ENCODE results near the gene USF2. TPM values are rescaled to one million over a fixed set of nuclear protein-coding genes. Genes with fewer than 3 reads are reported as not detected.
A peak's percentile ranks its signal among the peaks of the same experiment; 100 is the strongest.
"Not testable (repeated sequence)": the region's sequence is repeated elsewhere in the genome, so short reads cannot be mapped to it uniquely, and the experiment has no call there.

The USF2 gene
- 100 to 1,000 TPM in 2 of 4 donors, 10 to 100 TPM in 2; 74.7 to 127 (median 109) TPM for polyA plus RNA-seq
- long read RNA-seq, donor 1, transcript USF2-206 (2 exons, 2,742 nt) = minor isoform, 7 of 75 reads
- long read RNA-seq, donor 1, transcript USF2-214 (3 exons, 848 nt) = minor isoform, 9 of 75 reads
- long read RNA-seq, donor 1, transcript USF2-201 (10 exons, 1,634 nt) = major isoform, 22 of 75 reads
- long read RNA-seq, donor 1, partial matches to known transcripts = 28 of 75 reads
- long read RNA-seq, donor 1, other reads (novel, unspliced or antisense) = 0 of 75 reads
- long read RNA-seq, donor 2, transcript USF2-201 (10 exons, 1,634 nt) = major isoform, 5 of 10 reads
- long read RNA-seq, donor 2, partial matches to known transcripts = 0 of 10 reads
- long read RNA-seq, donor 2, other reads (novel, unspliced or antisense) = 0 of 10 reads
- long read RNA-seq, donor 3, transcript USF2-206 (2 exons, 2,742 nt) = major isoform, 7 of 29 reads
- long read RNA-seq, donor 3, transcript USF2-201 (10 exons, 1,634 nt) = minor isoform, 6 of 29 reads
- long read RNA-seq, donor 3, partial matches to known transcripts = 12 of 29 reads
- long read RNA-seq, donor 3, other reads (novel, unspliced or antisense) = 0 of 29 reads
- long read RNA-seq, donor 4 = 0 reads
- long read RNA-seq, donor 5, partial matches to known transcripts = 0 of 11 reads
- long read RNA-seq, donor 5, other reads (novel, unspliced or antisense) = 0 of 11 reads
- long read RNA-seq, donor 6, transcript USF2-201 (10 exons, 1,634 nt) = major isoform, 7 of 19 reads
- long read RNA-seq, donor 6, partial matches to known transcripts = 5 of 19 reads
- long read RNA-seq, donor 6, other reads (novel, unspliced or antisense) = 0 of 19 reads
- long read RNA-seq, donor 7, transcript USF2-212 (4 exons, 446 nt) = minor isoform, 6 of 168 reads
- long read RNA-seq, donor 7, transcript USF2-201 (10 exons, 1,634 nt) = major isoform, 31 of 168 reads
- long read RNA-seq, donor 7, transcript USF2-214 (3 exons, 848 nt) = minor isoform, 7 of 168 reads
- long read RNA-seq, donor 7, transcript USF2-202 (9 exons, 1,523 nt) = minor isoform, 5 of 168 reads
- long read RNA-seq, donor 7, partial matches to known transcripts = 113 of 168 reads
- long read RNA-seq, donor 7, other reads (novel, unspliced or antisense) = 0 of 168 reads
- long read RNA-seq, donor 8, partial matches to known transcripts = 0 of 5 reads
- long read RNA-seq, donor 8, other reads (novel, unspliced or antisense) = 0 of 5 reads
- long read RNA-seq, donor 9, partial matches to known transcripts = 0 of 3 reads
- long read RNA-seq, donor 9, other reads (novel, unspliced or antisense) = 0 of 3 reads
- long read RNA-seq, donor 10, transcript USF2-212 (4 exons, 446 nt) = minor isoform, 5 of 29 reads
- long read RNA-seq, donor 10, transcript USF2-201 (10 exons, 1,634 nt) = major isoform, 8 of 29 reads
- long read RNA-seq, donor 10, partial matches to known transcripts = 5 of 29 reads
- long read RNA-seq, donor 10, other reads (novel, unspliced or antisense) = 0 of 29 reads

GRCh38 chr19:35268536-35269437 is at the start of gene USF2:
Gene USF2 (plus strand): TSS chr19:35268962. CDS start chr19:35269102, 140 bp downstream.
- Histone ChIP-seq H3K9me3 (ENCODE audit: control insufficient read depth in 2 of 2, insufficient read depth in 1 of 2, low read depth in 1 of 2, low read length in 1 of 2) (no peaks in the 10 kb centered on the region), H3K4me3 (ENCODE audit: low read depth in 1 of 3, low read length in 3 of 3) (peak within 1 kb of the TSS; percentile 80 to 94 (median 86)), H3K4me1 (ENCODE audit: control insufficient read depth in 3 of 3, insufficient read depth in 2 of 3, low read depth in 1 of 3, low read length in 2 of 3) (peaks cover 0 to 18% (median 6%) of the 10 kb centered on the region in 3 donors), H3K27me3 (ENCODE audit: control insufficient read depth in 3 of 3, insufficient read depth in 3 of 3, low read length in 3 of 3) (no peaks in the 10 kb centered on the region), H3K36me3 (ENCODE audit: control insufficient read depth in 3 of 3, insufficient read depth in 2 of 3, low read depth in 1 of 3, low read length in 3 of 3) (peaks cover 9 to 77% (median 18%) of the 10 kb centered on the region in 3 donors), H3K27ac (ENCODE audit: low read depth in 1 of 3, low read length in 2 of 3) (peak within 1 kb of the TSS; percentile 90 to 94 (median 92))
- WGBS, 3 donors = 0 to 2% (median 1%) methylated on average over 18 to 120 of the region's 126 CpGs
- FAIRE-seq = no peak
- peak; percentile 63 to 83 for DNase-seq

DNA sequence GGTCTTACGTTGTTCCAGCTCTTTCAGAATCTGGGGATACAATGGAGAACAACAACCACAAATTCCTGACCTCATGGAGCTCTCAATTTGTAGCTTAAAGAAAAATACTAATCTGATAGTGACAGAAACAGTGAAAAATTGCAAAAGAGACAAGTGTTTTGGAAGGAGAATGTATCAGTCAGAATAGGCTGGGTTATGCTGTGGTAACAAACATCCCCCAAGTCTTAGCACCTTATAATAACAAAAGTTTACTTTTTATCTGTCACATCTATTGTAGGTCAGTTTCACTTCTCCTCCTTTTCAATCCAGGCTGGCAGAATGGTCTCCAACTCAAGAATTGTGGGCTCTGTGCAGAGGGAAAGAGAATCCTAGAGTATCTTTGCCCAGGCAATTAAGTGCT is 49.8 kb upstream of the USF2 start:
- FAIRE-seq (no peak), DNase-seq (no peak)
- Histone ChIP-seq H3K27ac (ENCODE audit: low read depth in 1 of 3, low read length in 2 of 3) (no peak overlapping the region), H3K4me3 (ENCODE audit: low read depth in 1 of 3, low read length in 3 of 3) (no peak overlapping the region), H3K36me3 (ENCODE audit: control insufficient read depth in 3 of 3, insufficient read depth in 2 of 3, low read depth in 1 of 3, low read length in 3 of 3) (no peaks in the 10 kb centered on the region), H3K9me3 (ENCODE audit: control insufficient read depth in 2 of 2, insufficient read depth in 1 of 2, low read depth in 1 of 2, low read length in 1 of 2) (peaks cover 0 to 26% of the 10 kb centered on the region in 2 donors), H3K4me1 (ENCODE audit: control insufficient read depth in 3 of 3, insufficient read depth in 2 of 3, low read depth in 1 of 3, low read length in 2 of 3) (peaks cover 0 to 14% (median 2%) of the 10 kb centered on the region in 3 donors), H3K27me3 (ENCODE audit: control insufficient read depth in 3 of 3, insufficient read depth in 3 of 3, low read length in 3 of 3) (no peaks in the 10 kb centered on the region)
- WGBS, 3 donors = 75 to 96% (median 92%) methylated on average over 1 of the region's 1 CpG

- Histone ChIP-seq H3K9me3 (ENCODE audit: control insufficient read depth in 2 of 2, insufficient read depth in 1 of 2, low read depth in 1 of 2, low read length in 1 of 2) (peaks cover 0 to 26% of the 10 kb centered on the region in 2 donors), H3K4me1 (ENCODE audit: control insufficient read depth in 3 of 3, insufficient read depth in 2 of 3, low read depth in 1 of 3, low read length in 2 of 3) (peaks cover 0 to 15% (median 0%) of the 10 kb centered on the region in 3 donors), H3K27ac (ENCODE audit: low read depth in 1 of 3, low read length in 2 of 3) (peak overlapping the region in 2 of 3 donors; percentile 41 to 74), H3K4me3 (ENCODE audit: low read depth in 1 of 3, low read length in 3 of 3) (no peak overlapping the region), H3K36me3 (ENCODE audit: control insufficient read depth in 3 of 3, insufficient read depth in 2 of 3, low read depth in 1 of 3, low read length in 3 of 3) (no peaks in the 10 kb centered on the region), H3K27me3 (ENCODE audit: control insufficient read depth in 3 of 3, insufficient read depth in 3 of 3, low read length in 3 of 3) (no peaks in the 10 kb centered on the region)
- 28 to 50% (median 43%) methylated on average over 3 of the region's 3 CpGs for WGBS, 3 donors
- DNase-seq (peak; percentile 49 to 55), FAIRE-seq (no peak)
Measured at GRCh38 chr19:35220315-35220921, 48.3 kb upstream of the USF2 start.

DNA sequence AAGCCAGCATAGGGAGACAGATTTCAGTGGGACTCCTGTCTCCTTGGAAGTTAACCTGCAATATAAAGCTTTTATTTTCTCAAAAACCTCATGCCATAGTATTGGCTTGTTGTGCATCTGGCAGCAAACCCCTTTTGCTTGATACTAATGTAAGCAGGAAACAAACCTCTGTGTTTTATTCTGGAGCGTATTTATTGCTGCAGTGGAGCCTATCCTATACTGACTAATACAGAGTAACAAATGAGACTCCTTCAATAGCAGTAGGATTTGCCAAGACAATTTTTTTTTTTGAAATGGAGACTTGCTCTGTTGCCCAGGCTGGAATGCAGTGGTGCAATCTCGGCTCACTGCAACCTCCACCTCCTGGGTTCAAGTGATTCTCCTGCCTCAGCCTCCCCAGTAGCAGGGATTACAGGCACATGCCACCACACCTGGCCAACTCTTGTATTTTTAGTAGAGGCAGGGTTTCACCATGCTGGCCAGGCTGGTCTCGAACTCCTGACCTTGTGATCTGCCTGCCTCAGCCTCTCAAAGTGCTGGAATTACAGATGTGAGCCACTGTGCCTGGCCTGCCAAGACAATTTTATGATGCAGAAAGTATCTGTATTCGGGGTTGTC is 47.7 kb upstream of the USF2 start:
- 87 to 91% (median 91%) methylated on average over 4 of the region's 4 CpGs for WGBS, 3 donors
- peaks cover 0 to 26% of the 10 kb centered on the region in 2 donors for H3K9me3 ChIP-seq (ENCODE audit: control insufficient read depth in 2 of 2, insufficient read depth in 1 of 2, low read depth in 1 of 2, low read length in 1 of 2)
- H3K4me3 ChIP-seq (ENCODE audit: low read depth in 1 of 3, low read length in 3 of 3); FAIRE-seq; H3K27me3 ChIP-seq (ENCODE audit: control insufficient read depth in 3 of 3, insufficient read depth in 3 of 3, low read length in 3 of 3); DNase-seq; H3K36me3 ChIP-seq (ENCODE audit: control insufficient read depth in 3 of 3, insufficient read depth in 2 of 3, low read depth in 1 of 3, low read length in 3 of 3): not testable (repeated sequence)
- peak overlapping the region in 2 of 3 donors; percentile 41 to 74 for H3K27ac ChIP-seq (ENCODE audit: low read depth in 1 of 3, low read length in 2 of 3)
- peaks cover 0 to 19% (median 0%) of the 10 kb centered on the region in 3 donors for H3K4me1 ChIP-seq (ENCODE audit: control insufficient read depth in 3 of 3, insufficient read depth in 2 of 3, low read depth in 1 of 3, low read length in 2 of 3)

GRCh38 chr19:35222373-35223015 is 46.3 kb upstream of the USF2 start:
- no peaks in the 10 kb centered on the region for H3K36me3 ChIP-seq (ENCODE audit: control insufficient read depth in 3 of 3, insufficient read depth in 2 of 3, low read depth in 1 of 3, low read length in 3 of 3)
- FAIRE-seq = no peak
- H3K4me1 ChIP-seq (ENCODE audit: control insufficient read depth in 3 of 3, insufficient read depth in 2 of 3, low read depth in 1 of 3, low read length in 2 of 3) = peaks cover 0 to 19% (median 0%) of the 10 kb centered on the region in 3 donors
- H3K27me3 ChIP-seq (ENCODE audit: control insufficient read depth in 3 of 3, insufficient read depth in 3 of 3, low read length in 3 of 3) = no peaks in the 10 kb centered on the region
- DNase-seq = no peak
- H3K9me3 ChIP-seq (ENCODE audit: control insufficient read depth in 2 of 2, insufficient read depth in 1 of 2, low read depth in 1 of 2, low read length in 1 of 2) = peaks cover 0 to 17% of the 10 kb centered on the region in 2 donors
- no peak overlapping the region for H3K27ac ChIP-seq (ENCODE audit: low read depth in 1 of 3, low read length in 2 of 3)
- 86 to 88% (median 88%) methylated on average over 7 of the region's 7 CpGs for WGBS, 3 donors
- H3K4me3 ChIP-seq (ENCODE audit: low read depth in 1 of 3, low read length in 3 of 3) = no peak overlapping the region

DNA sequence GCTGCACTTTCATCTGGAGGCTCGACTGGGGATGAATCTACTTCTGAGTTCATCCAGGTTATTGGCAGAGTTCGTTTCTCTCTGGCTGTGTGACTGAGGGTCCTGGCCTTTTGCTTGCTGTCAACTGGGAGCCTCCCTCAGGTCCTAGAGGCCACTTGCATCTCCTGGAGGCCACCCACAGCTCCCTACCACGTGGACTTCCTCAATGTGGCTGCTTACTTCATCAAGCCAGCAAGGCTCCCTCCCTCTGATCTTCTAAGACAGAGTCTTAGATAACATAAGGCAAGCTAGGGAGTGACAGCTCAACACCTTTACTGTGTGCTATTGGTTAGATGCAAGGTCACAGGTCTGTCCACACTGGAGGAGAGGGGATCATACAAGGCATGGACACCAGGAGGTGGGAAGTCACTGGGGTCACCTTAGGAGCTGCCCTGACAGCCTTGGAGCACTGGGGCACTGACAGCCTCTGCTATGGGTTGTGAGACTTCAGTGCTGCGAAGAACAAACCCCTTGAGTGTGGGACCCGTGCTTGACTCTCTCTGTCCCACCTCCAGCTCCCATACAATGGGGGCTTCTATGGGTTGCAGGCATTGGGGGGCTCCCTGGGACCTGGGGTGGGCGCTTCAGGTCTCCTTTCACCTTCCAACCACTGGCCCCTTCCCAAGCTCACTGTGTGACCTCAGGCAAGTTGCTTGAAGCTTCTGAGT is 45.5 kb upstream of the USF2 start:
- 61 to 75% (median 62%) methylated on average over 6 of the region's 6 CpGs for WGBS, 3 donors
- FAIRE-seq (no peak), DNase-seq (no peak)
- no peaks in the 10 kb centered on the region for H3K36me3 ChIP-seq (ENCODE audit: control insufficient read depth in 3 of 3, insufficient read depth in 2 of 3, low read depth in 1 of 3, low read length in 3 of 3)
- H3K4me3 ChIP-seq (ENCODE audit: low read depth in 1 of 3, low read length in 3 of 3) = no peak overlapping the region
- peaks cover 0 to 15% of the 10 kb centered on the region in 2 donors for H3K9me3 ChIP-seq (ENCODE audit: control insufficient read depth in 2 of 2, insufficient read depth in 1 of 2, low read depth in 1 of 2, low read length in 1 of 2)
- no peak overlapping the region for H3K27ac ChIP-seq (ENCODE audit: low read depth in 1 of 3, low read length in 2 of 3)
- no peaks in the 10 kb centered on the region for H3K27me3 ChIP-seq (ENCODE audit: control insufficient read depth in 3 of 3, insufficient read depth in 3 of 3, low read length in 3 of 3)
- H3K4me1 ChIP-seq (ENCODE audit: control insufficient read depth in 3 of 3, insufficient read depth in 2 of 3, low read depth in 1 of 3, low read length in 2 of 3) = peaks cover 0 to 19% (median 0%) of the 10 kb centered on the region in 3 donors
